ENCODE data around the gene PRDM16.
"Not testable (repeated sequence)": the region's sequence is repeated elsewhere in the genome, so short reads cannot be mapped to it uniquely, and the experiment has no call there.

The PRDM16 gene

DNA sequence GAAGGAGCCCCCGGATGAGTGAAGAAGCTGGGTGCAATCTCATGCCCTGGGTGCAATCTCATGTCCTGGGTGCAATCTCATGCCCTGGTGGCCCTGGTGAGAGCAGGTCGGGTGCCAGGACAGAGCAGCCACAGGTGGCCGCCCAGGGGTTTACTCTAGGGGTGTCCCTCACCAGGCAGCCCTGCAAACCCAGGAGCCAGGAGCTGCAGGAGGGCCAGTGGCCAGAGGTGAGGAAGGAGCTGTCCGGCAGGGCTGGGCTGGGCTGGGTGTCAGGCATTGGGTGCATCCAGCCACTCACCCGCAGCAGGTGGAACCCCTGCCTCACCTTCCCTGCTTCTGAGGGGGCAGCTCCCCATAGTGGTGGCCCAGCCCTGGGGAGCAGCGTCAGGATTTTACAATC lies 79.2 kb downstream of the PRDM16 start:
- DNase-seq, result no peak

DNA sequence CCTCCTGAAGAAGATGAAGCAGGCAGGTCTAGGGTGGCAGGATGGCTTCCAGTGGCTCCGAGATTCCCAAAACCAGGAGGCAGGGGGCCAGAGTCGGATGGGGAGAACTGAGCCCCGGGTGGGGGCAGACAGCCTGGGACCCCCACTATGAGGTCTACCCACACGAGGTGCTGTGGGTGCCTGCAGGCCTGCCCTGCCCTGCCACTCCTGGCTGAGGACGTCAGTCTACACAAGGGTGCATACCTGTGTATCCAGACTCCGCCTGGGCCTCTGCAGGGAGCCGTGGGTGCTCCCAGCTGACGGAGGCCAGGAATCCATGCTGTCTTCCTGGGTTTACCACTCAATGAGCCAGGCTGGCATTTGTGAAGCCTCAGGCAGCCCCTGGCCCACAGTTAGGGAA lies 80.3 kb downstream of the PRDM16 start:
- DNase-seq, result no peak

DNA sequence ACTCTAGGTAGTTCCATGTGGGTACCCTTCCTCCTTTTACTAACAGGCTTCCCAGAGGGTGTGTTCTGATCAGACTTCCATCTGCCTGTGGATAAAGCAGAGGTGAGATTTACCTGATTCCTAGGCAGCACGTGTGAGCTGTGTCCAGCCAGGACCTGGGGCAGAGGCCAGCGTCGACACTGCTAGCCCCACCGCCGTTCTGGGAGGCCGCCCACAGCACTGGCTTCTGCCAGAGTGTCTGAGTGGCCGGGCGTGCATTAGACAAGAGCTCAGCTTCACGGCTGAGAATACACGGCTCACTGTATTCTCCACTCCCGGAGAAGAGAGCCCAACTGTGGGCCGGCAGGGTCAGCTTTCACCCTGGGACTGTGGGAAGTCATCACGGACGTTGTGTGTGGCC lies 82.5 kb downstream of the PRDM16 start:
- no peak for DNase-seq

DNA sequence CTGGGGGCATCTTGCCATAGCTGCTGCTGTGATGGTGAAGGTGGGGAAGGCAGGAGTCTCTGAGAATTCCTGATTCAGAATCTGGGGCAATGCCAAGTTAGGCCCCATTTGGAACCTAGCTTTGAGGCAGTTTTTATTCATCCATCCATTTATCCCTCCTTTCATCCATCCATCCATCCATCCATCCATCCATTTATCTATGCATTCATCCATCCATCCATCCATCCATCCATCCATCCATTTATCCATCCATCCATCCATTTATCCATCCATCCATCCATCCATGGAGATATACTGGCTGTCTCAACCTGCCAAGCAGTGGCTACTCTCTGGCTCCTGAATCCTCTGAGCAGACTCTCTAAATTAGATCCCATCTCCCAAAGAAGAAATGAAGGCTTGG lies 83.1 kb downstream of the PRDM16 start:
- no peak for DNase-seq

DNA sequence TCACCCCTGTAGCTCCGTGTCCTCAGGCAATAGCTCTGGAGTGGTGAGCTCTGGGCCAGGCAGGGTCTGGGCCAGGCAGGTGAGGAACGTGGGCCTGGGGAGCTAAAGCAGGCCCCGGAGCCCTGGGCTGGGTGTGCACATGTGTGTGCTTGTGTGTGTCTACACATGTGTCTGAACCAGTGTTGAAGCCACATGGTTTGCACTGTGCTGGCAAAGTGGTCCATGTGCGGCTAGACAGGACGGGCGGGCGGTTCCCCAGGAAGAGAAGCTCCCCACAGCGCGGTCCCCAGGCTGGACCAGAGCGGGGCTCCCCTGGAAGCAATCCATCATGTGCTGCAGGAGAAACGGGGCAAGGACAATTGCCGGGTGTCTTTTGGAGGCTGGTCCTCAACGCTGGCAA lies 84.2 kb downstream of the PRDM16 start:
- DNase-seq, result no peak

DNA sequence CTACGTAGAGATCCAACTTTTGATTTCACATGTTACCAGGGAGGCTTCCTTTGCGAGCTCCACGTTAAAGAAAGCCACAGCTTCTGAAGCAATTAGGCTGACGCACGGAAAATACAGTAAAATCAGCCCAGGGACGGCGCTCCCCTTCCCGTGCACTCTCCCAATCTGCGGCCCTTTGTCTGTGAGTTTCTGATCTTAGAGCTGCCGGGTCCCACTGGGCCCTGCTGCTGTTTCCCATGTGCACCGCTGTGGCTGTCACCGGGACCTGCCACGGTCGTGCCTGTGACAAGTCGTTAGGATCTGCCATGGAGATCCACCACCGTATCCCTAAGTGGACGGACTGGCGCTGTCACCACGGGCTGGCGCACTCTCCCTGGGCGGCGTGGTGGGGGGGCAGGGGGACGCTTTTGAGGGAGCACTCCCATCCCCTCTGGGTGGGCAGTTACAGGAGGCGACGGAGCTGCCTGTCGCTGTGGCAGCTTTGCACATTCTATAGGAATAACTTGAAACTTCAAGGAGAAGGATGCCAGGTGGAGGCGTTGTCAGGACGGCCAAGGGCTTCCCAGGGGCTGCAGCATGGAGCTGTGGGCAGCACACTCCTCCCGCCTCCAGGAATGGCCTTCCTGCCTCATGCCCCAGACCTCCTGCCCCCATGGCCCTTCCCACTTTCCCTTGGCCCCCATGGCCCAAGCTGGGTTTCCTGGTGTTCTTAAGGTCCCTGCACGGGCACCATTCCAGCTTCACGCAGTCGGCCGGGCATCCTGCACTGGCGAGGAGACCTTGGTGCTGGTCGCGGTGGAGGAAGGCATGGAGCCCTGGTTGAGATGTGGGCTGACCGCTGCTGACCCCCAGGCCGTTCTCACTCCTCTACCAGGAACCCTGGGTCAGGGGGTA lies 85.1 kb downstream of the PRDM16 start:
- DNase-seq, result no peak

DNA sequence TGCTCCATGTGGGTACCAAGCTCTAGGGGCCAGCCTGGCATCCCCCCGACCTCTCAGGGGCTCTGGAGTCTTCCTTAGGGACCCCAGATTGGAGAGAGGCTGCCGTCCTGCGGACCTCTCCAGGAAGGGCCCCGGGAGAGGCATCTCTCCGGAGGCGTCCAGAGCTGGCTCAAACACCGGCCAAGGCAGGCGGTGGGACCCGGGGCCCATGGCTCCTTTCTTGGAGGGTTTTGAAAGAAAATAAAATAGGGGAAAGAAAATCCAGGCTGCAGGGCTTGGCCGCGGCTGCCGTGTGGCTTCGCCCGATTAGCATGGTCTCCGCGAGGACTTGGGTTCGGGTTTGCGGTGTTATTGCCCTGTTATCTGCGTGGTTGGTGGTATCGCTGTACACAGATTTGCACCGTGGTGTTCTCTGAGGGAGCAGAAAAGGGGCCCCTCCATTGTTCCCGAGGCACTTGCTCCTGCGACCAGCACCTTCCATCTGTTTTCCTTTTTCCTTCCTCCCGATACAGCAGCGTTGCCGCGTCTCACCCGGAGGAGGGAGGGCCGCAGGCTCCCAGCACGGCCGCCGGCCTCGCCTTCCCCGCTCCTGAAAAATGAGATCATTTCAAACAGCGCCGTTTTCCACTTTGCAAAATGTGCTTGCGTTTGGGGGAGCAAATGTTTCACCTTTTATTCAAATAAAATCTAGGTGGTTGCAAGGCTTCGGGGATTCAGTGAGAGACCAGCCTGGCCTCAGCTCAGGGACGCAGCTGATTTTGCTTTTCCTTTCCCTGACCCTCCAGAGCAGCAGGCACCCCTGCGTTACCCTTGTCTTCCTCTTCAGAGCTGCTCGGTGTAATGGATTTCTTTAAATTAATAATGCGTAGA lies 86.3 kb downstream of the PRDM16 start:
- DNase-seq, result no peak

DNA sequence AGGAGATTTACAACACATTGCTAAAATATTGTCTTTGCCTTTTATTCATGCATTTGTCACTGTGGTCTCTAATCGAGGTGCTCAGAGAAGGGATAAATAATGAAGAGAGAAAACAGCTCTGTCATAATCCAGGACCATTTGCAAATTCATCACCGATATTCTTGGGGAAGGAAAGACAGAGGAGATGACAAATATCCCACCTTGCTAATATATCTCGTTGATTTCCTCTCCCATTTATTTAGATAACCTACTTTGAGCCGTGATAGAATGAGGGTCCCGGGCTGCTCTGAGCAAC lies 86.9 kb downstream of the PRDM16 start:
- no peak for DNase-seq

DNA sequence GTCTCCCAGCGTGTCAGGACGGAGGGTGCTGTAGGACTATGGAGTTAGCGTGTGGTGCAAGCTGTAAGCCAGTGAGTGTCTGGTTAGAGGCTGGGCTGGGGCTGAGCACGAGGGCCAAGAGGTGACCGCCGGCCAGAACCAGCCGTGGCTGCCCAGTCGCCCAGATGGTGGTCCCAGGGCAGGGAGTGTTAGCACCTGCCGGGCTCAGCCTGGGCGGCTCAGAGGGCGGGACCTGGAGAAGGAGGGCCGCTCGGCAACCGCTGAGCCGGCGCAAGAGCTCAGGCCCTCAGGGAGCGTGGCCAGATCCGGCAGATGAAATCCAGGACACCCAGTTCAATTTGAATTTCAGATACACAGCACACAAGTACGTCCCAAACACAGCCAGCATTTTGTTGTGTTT lies 87.9 kb downstream of the PRDM16 start:
- DNase-seq, result no peak

DNA sequence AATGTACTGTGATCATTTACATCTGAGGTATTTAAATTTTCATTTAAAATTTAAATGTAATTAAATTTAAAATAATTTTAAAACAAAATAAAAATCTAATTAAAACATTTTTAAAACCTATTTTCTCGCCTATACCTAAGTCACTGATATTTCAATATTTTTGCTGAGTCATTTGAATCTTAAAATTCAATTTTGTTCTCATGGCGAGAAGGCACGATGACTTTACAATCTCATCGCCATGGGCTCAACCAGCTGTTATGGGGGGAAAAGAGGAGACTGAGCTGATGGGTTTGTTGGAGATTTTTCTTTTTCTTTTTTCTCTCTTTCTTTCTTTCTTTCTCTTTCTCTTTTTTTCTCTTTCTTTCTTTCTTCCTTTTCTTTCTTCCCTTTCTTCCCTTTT lies 89.3 kb downstream of the PRDM16 start:
- no peak for DNase-seq

DNA sequence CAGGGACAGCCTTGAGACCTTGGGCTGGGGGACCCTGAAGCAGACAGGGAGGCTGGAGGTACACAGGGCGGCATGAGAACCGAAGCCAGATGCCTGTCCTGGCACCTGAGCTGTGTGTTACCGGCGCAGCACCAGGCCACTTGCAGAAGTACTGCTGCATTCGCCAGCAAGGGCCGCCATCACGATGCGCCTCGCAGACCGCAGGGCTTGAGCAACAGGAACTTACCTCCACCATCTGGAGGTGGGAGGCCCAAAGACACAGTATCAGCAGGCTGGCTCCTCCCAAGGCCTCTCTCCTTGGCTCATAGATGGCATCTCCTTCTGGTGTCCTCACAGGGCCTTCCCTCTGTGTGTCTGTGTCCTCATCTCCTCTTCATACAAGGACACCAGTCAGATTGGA lies 90.1 kb downstream of the PRDM16 start:
- no peak for DNase-seq

DNA sequence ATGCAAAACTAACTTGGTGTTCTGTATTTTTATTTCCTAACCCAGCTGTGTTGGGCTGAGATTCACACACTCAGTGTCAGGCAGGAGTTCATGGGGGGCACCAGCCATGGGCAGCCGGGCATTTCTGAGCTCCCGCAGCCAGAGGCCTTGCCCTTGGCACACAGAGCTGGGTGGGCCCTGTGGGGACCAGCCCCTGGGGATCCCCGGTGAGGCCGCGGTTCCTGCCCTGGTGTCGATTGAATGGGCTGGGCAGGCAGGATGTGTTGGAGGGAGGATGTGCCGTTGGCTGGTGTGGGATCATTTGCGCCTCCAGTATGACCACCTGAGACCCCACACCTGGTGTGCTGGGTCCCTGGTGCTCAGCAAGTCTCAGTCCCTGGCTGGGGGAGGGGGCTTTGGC lies 91.0 kb downstream of the PRDM16 start:
- no peak for DNase-seq

DNA sequence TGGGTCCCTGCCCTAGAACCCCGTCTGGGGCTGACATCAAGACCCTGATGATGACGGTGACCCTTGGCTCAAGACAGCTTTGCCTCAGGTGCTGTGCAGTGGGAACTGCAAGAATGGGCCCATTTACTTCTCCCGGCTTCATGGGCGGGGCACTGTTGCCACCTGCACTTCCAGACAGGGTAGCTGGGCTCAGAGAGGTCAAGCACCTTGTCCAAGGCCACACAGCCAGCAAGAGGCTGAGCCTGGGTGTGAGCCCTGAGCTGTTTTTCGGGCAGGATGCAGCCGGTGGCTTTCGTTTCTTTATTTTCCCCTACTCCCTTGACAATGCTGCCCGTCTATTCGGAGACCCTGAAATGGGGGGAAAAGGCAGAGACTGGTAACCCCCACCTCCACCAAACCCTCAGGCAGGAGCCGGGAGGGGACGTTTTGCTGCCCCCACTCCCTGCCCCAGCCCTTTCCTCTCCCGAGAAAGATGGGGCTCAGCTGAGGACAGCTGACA lies 91.7 kb downstream of the PRDM16 start:
- DNase-seq, result no peak

DNA sequence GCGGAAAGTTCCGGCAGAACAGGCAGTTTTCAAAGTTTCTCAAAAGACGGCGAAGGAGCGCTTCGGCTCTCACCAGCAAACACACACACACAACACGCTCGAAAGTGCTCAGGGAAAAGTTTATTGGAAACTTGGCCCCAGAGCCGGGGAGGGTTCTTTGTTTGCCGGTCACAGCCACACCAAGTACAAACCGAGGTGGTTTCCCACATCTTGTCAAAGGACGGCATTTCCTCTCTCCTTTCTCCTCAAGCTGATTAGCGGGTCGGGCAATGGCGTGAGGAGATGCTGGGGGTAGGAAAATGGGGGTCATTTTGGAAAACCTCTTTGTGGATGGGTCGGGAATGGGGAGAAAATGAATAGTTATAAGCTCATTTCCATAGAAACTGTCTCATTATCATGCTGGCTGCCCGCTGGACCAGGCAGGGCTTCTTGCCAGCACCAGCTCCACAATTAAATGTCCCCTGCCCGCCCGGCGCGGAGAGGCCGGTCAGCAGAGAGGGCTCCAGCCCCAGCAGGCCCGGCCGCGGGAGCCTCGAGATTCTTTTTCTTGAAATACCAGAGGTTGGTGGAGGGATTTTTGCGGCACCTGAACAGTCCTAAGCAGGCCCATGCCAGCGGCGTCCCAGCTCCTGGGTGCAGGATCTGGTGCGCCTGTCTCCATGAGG lies 92.3 kb downstream of the PRDM16 start:
- DNase-seq, result no peak

DNA sequence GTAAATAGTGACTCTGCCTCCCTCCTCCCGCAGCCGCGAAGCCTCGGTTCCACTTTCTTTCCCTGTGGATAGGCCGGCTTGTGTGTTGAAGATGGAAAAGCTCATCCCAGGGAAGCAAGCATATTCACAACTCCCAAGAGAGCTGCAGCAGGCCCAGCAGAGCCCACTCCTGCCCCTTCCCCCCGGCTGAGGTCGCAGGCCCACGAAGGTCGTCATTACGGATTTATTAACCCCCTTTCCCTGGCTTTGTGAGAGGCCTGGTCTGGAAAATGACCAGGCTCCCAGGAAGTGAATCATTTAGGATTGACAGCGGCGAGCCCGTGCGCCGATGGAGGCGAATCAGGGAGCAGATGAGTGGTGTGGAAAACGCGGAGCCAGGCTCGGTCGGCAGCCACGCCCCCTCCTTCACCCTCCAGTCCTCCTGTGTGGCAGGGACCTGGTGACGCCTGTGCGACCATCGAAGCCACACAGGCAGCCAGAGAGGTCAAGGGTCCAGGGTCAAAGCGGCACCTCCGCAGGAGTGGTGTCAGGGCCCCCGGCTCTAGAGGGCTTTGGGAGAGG lies 93.4 kb downstream of the PRDM16 start:
- DNase-seq, result no peak

DNA sequence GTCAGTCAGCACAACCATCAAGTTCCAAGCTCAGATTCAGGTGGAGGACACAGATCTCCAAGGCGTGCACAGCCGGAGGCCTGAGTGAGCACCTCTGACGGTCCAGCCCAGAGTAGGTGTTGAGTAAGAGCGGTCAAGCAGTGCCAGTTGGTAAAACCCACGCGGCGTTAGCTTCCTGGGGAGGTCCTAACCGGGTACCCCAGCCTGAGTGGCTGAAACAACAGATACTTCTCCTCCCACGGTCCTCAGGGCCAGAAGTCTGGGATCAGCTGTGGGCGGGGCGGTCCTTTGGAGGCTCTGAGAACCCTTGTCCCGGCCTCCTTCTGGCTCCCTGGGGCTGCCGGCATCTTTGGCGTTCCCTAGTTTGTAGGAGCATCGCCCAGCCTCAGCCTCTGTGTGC lies 94.4 kb downstream of the PRDM16 start:
- no peak for DNase-seq

DNA sequence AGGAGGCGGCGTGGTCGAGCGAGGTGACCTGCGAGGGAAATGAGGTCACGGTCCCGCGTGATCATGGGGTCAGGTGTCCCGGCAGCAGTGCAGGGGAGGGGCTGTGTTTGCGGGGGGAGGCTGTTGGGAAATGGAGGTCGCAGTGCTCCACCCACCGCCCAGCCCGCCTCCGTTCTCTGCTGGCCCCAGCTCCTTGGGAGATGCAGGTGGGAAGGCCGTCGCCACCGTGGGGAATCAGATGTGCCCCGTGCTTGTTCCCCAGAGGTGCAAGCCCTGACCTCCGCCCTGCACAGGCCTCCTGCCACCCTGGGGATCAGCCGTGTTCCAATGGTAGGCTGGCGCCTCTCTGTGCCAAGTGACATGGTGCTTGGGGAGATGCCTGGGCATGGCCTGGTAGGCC lies 95.7 kb downstream of the PRDM16 start:
- DNase-seq, result no peak

DNA sequence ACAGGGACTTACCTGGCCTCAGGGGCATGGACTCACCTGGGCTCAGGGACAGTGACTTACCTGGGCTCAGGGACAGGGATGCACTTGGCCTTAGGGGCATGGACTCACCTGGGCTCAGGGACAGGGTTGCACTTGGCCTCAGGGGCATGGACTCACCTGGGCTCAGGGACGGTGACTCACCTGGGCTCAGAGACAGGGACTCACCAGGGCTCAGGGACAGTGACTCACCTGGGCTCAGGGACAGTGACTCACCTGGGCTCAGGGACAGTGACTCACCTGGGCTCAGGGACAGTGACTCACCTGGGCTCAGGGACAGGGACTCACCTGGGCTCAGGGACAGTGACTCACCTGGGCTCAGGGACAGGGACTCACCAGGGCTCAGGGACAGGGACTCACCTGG lies 96.2 kb downstream of the PRDM16 start:
- not testable (repeated sequence) for DNase-seq

DNA sequence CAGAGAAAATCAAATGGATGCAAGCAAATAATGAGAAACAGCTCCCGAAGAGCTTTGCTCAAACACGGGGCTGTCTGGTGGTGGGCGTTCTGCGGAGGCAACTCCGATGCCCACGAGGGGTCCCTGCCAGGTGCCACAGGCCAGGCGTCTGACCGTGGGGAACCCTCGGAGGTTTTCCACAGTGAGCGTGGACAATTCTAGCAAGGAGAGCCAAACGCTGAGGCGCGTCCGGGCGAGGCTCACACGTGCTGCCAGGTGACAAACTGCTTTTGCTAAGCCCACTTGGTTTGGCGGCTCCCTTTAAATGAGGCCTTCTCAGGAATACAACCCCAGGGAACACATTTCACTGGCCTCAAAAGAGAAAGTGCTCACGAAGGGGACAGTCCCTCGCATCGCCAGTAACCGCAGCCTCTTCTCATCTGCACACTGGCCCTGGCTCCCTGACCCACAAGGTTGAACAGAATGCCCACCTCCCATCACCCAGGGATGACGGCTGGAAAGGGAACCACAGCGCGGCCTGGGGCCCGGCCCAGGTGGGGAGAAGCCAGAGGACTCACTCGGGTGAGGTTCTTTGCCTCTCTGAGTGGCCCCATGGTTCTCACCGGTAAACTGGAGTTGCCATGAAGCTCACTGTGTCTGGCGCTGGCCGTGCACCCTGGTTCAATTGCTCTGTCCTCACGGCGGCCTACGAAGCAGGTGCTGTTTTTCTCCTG lies 97.4 kb downstream of the PRDM16 start:
- no peak for DNase-seq

DNA sequence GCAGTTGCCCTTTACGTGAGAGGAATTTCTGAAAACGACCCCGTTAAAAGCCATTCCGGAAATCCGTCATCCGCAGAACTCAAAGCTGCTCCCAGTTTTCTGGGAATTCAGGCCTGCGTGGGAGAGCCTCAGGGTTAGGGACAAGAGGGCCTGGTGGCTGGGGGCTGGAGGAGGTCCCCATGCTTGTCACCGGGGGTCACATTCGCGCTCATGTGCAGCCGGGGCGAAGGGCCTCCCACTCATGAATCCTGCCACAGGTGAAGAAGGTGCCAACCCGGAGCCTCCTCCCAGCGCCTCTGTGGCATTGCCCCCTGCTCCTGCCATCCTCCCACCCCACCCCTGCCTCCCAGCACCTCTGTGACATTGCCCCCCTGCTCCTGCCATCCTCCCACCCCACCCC lies 98.3 kb downstream of the PRDM16 start:
- no peak for DNase-seq

DNA sequence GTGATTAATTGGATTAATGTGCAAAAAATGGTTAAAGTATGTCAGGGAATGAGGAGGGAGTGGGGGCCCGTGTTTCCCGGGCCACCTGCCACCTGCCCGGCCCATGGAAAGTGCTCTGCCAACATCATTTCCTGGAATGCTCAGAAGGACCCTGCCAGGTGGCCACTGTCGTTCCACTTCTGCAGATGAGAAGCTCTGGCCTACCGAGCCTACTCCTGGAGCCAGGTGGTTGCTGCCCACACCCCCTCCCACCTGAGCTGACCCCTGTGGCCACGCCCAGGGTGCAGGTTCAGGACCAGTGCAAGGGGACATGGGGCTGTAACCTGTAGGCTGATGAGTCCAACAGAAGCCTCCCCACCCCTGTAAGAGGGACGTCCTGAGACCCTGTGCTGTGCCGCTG lies 99.7 kb downstream of the PRDM16 start:
- DNase-seq, result no peak

DNA sequence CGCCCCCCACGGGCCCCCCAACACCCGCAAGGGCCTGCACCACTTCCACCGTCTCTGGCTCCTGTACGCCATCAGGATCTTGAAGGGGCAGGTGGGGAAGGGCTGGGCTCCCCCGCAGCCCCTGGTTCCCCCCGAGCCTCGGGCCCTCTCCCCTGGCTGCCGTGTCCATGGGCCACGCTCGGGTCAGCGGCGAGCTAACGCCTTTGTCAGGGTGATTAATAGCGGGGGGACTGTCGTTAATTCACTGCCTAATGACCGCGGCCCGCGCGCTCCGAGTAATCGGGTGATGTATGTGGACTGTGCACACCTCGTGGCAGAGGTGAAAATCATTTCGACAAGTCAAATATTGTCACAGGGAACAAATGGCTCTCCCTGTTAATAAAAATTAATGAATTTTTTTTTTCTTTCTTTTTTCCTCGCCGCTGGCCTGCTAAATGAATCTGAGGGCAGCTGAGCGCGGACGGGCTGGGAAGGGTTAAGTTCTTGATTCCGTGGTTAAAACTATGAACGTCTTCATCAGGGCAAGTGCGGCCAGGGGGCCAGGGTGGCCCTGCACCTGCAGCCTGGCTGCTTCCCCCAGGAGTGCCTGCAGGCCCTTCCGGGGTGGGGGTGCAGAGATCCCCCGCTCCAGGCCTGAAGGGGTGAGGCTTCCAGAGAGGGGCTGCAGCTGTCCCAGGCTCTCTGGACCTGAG lies 100.8 kb downstream of the PRDM16 start:
- DNase-seq, result no peak
